ENCODE results near the gene CCDC9B. TPM values are rescaled to one million over a fixed set of nuclear protein-coding genes. Genes with fewer than 3 reads are reported as not detected.

CCDC9B gene
- total RNA-seq, 1 donor from 2014 or later = 71.4 TPM

DNA sequence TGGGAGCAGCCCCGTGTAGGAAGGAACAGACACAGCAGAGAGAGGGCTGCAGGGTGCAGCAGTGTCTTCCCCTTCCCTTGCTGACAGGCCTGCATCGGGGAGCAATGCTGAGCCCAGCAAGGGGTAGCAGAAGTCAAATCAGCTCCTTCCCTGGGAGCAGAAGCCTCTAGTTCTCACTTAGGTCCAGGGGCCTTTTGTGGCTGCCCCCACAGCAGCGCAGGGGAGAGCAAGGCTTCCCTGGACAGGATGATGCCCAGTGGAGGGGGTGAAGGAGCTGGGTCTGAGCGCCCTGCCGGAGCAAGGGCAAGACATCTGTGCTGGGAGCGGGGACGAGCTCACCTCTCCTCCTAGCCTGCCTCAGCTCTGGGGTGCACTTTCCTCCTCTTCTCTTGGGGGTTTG lies 33.8 kb downstream of the CCDC9B start:
- no peak for DNase-seq
- peak overlapping the region; percentile 84 for H3K27ac ChIP-seq

DNA sequence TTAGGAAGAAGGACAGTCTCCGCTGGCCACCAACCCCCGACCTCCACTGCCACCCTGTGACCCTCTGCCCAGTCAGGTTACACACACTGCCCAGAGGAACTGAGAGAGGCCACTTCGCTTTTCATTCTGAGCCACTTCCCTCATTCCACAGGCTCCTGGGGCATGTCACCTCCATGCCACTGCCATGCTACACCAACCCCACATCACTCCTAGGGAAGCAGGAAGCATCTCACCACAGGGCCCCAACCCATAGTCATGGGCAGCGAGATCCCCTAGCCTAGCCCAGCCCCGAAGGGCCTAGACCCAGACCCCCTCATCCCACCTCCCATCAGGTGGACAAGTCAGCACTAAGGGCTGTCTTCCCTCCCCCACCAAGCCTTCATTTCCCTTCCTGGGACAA lies 34.4 kb downstream of the CCDC9B start:
- H3K4me3 ChIP-seq = peak overlapping the region; percentile 55
- intact Hi-C loops (cut with DNase I) = no loop called here
- DNase-seq (no peak), ATAC-seq (peak; percentile 19 to 38)
- peaks cover 19% of the 10 kb centered on the region for H3K4me1 ChIP-seq
- peak overlapping the region; percentile 84 for H3K27ac ChIP-seq
- H3K9me3 ChIP-seq = no peaks in the 10 kb centered on the region
- TF ChIP-seq, protein P1, sequence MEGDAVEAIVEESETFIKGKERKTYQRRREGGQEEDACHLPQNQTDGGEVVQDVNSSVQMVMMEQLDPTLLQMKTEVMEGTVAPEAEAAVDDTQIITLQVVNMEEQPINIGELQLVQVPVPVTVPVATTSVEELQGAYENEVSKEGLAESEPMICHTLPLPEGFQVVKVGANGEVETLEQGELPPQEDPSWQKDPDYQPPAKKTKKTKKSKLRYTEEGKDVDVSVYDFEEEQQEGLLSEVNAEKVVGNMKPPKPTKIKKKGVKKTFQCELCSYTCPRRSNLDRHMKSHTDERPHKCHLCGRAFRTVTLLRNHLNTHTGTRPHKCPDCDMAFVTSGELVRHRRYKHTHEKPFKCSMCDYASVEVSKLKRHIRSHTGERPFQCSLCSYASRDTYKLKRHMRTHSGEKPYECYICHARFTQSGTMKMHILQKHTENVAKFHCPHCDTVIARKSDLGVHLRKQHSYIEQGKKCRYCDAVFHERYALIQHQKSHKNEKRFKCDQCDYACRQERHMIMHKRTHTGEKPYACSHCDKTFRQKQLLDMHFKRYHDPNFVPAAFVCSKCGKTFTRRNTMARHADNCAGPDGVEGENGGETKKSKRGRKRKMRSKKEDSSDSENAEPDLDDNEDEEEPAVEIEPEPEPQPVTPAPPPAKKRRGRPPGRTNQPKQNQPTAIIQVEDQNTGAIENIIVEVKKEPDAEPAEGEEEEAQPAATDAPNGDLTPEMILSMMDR (IDR thresholded peaks at IDR 0.05) = no peak
- H3K36me3 ChIP-seq = peaks cover 14% of the 10 kb centered on the region
- H3K27me3 ChIP-seq (ENCODE audit: low read depth) = no peaks in the 10 kb centered on the region

More for the DNA sequence above, 33.8 kb downstream of the CCDC9B start:
- peaks cover 19% of the 10 kb centered on the region for H3K4me1 ChIP-seq
- no peaks in the 10 kb centered on the region for H3K9me3 ChIP-seq
- H3K27me3 ChIP-seq (ENCODE audit: low read depth) = no peaks in the 10 kb centered on the region
- H3K36me3 ChIP-seq = peaks cover 11% of the 10 kb centered on the region
- peak overlapping the region; percentile 55 for H3K4me3 ChIP-seq
- intact Hi-C loops (cut with DNase I) = no loop called here
- TF ChIP-seq, protein P1 (IDR thresholded peaks at IDR 0.05) = no peak
- no peak for ATAC-seq

DNA sequence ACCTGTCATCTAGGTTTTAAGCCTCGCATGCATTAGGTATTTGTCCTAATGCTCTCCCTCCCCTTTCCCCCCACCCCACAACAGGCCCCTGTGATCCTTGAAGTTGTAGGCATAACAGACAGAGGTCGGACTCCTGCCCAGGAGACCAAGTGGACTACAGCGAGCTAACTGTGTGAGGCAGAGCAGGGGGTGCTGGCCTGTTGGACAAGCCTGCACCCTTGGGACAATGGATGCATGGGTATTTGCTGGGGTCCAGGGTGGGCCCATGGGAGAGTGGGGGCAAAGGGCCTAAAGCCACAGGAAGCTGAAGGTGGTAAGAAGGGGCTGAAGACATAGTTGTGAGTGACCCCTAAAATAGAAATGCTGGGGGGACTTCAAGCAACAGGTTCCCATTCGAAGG lies 35.5 kb downstream of the CCDC9B start:
- TF ChIP-seq, protein P1 (IDR thresholded peaks at IDR 0.05) = no peak
- intact Hi-C loops (cut with DNase I) = no loop called here
- no peaks in the 10 kb centered on the region for H3K9me3 ChIP-seq
- peaks cover 14% of the 10 kb centered on the region for H3K36me3 ChIP-seq
- H3K4me3 ChIP-seq = no peak overlapping the region
- DNase-seq = no peak
- H3K27me3 ChIP-seq (ENCODE audit: low read depth) = no peaks in the 10 kb centered on the region
- no peak overlapping the region for H3K27ac ChIP-seq
- H3K4me1 ChIP-seq = peaks cover 19% of the 10 kb centered on the region
- no peak for ATAC-seq

DNA sequence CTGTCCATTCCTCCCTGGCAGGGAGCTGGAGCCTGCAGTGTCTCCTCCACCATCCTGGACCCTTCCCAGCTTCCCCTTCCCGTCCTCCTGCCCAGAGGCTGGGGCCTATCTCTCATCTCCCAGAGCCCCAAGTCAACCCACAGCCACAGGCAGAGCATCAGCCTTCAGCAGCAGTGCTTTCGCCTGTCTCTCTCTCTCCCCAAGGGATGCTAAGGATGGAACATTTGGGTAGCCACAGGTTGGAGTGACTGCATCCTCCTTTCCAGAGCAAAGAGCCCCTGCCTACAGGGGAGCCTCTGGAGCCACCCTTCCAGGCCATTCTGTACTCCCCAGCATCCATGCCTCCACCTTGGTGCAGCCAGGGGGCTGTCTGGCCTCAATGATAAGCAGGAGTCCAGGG lies 37.2 kb downstream of the CCDC9B start:
- Histone ChIP-seq H3K27ac (no peak overlapping the region), H3K36me3 (peaks cover 14% of the 10 kb centered on the region), H3K4me3 (no peak overlapping the region), H3K27me3 (ENCODE audit: low read depth) (no peaks in the 10 kb centered on the region), H3K4me1 (peaks cover 7% of the 10 kb centered on the region), H3K9me3 (no peaks in the 10 kb centered on the region)
- TF ChIP-seq, protein P1 (IDR thresholded peaks at IDR 0.05) = no peak
- no peak for ATAC-seq
- DNase-seq = no peak
- intact Hi-C loops (cut with DNase I) = no loop called here

DNA sequence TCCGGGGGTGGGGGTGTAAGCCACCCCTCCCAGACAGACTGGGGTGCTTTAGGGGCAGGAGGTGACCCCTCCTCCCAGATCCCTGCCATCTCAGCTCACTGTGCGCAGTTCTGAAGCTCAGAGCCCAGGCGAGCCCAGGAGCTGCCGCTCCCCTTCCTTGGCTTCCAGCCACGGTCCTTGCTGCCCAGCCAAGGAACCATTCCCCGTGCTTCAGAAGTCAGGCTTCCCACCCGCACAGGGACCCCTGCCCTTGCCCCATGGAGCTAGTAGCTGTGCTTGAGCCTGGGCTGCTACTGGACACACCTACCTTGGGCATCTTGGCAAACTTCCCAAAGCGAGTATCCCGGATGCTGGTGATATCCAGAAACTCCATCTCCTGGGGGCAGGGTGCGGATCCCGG lies 37.8 kb downstream of the CCDC9B start:
- H3K36me3 ChIP-seq = peaks cover 18% of the 10 kb centered on the region
- DNase-seq (no peak), ATAC-seq (no peak)
- no peaks in the 10 kb centered on the region for H3K27me3 ChIP-seq (ENCODE audit: low read depth)
- peaks cover 7% of the 10 kb centered on the region for H3K4me1 ChIP-seq
- no peak overlapping the region for H3K4me3 ChIP-seq
- intact Hi-C loops (cut with DNase I) = no loop called here
- no peaks in the 10 kb centered on the region for H3K9me3 ChIP-seq
- H3K27ac ChIP-seq = no peak overlapping the region
- TF ChIP-seq, protein P1 (IDR thresholded peaks at IDR 0.05) = no peak
